NCI-H524 (cell line): Measurements from ENCODE around the gene CDY1.
"Not testable (repeated sequence)": the region's sequence is repeated elsewhere in the genome, so short reads cannot be mapped to it uniquely, and the experiment has no call there.

Source experiments
- DNase-seq, 2 experiments: peaks; one replicate each; lab custom pipeline; 2025; lab: John Stamatoyannopoulos, UW

CDY1 gene

GRCh38 chrY:25621817-25622216 is at the start of gene CDY1:
CDY1 (plus strand) TSS chrY:25622117; CDS start chrY:25622443, 326 bp downstream.
- not testable (repeated sequence) for DNase-seq

DNA sequence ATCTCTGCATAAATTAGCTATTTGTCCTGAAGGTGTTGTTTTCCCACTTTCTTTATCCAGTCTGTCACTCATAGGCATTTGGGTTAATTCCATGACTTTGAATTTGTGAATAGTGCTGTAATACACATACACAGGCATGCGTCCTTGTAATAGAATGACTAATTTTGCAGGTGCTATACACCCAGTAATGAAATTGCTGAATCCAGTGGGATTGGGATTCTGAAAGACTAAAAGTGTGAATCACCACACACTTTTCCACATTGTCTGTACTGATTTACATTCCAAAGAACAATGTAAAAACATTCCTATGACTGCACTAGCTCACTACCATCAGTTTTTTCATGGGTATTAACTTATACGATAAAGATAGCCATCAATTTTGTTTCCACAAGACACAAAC is 28.6 kb upstream of the CDY1 start:
- DNase-seq: not testable (repeated sequence)

DNA sequence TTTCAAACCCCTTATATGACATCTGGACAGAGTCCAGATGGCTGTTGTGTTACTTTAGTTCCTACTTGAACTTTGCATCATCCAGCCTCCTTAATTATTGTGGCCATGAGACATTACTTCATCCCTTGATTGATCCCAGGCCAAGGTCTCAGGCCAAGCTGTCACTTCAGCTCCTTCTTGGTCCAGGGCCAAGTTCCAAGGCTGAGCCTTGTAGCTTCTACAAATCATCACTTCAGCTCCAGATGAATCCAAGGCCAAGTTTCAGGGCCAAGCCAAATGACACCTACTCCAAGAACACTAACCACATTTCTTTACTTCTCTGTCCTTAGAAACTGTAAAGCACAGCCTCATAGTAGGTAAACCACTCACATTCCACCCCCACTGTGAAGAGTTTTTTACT is 1.7 kb upstream of the CDY1 start:
- DNase-seq: not testable (repeated sequence)

- not testable (repeated sequence) for DNase-seq
Measured at GRCh38 chrY:25626524-25626923, 4.6 kb downstream of the CDY1 start.

DNA sequence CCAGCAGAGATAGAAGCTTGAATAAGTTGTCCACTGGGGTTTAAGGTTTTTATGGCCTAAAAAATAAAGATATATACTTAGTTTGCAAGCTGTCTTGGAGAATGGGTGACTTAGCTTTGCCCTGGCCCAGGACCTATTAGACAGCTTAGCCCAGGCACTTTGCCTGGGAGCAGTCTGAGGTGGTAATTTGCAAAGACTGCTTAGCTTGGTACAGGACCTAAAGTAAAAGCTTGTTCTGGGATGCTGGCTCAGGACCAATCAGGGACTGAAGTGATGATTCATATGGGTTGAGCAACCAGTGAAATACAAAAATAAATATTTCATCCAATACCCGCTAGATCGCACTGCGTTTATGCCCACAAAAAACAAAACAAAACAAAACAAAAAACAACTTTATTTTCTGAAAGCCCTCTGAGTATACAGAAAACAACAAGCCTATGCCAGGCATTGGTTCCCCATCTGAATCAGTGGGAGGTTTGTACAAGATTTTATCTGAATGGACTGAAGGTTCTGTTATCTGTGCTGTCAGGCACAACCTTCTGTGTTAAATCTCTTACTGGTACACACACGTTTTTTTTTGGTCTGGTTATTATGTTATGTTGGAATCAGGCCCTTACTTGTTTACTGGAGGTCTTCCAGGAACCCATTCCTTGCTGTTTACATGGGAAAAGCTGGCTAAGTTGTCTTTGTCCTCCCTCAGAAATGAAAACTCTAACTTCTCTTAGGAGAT is 8.6 kb downstream of the CDY1 start:
- not testable (repeated sequence) for DNase-seq

- DNase-seq: not testable (repeated sequence)
Measured at GRCh38 chrY:25639852-25640251, 17.9 kb downstream of the CDY1 start.

DNA sequence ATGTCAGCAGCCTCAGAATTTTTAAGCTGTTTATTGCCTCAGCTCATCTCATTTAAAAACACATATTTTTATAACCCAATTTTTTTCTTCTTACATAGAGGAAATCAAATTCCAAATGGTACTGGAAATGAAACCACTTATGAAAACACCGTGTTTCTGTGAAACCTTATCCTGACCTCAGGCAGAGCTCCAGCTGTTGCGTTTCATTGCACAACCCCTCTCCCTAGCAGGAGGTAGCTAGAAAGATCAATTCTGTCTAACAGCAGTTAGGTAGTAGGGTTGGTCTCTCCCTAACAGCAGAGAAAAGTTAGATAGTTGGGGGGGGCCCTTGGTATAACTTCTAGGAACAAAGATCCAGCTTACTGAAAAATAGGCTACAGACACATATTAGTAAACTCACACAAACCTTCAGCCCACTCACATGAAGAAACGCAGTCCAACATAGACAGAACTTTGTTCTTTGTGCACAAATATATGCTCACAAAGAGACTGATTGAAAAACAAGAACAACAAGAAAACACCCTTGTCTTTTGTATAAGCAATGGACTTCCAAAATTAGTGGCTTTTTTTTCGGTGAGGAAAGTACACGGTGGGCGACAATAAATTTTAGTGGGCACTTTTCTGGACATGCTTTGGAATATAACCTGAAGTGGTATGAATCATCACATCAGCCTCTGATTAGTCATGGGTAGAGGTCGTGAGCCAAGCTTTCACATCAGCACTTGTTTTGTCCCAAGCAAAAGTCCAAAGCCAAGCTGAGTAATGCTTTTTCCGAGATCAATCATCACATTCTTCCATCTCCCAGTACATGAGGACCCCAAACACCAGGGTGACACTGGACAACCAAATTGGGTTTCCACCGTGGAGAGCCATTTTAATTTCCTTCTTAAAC is 21.4 kb downstream of the CDY1 start:
- DNase-seq: not testable (repeated sequence)
